ENCODE measurements around the gene REEP1.

- no peak for TF ChIP-seq CTCF (IDR thresholded peaks at IDR 0.05)
- no peak for TF ChIP-seq POLR2AphosphoS5 (IDR thresholded peaks at IDR 0.05)
Observed at GRCh38 chr2:86301711-86302202, 35.7 kb downstream of the REEP1 start.

All from esophagus muscularis mucosa (tissue), 3 donors.